AG04450 (cell line): ENCODE data around the gene NME9. TPM values are rescaled to one million over a fixed set of nuclear protein-coding genes. Genes with fewer than 3 reads are reported as not detected.

Experiments used
- CTCF ChIA-PET: fragments of 300-600, 350-600 bp; formaldehyde crosslinking; extraction: SDS; loops from one replicate; lab custom pipeline; 2022; ENCODE audit warnings: antibody characterized with exemption, inconsistent platforms; lab: Charles Lee
- POLR2A ChIA-PET: fragments of 350-600 bp; formaldehyde crosslinking; extraction: SDS; loops from one replicate; lab custom pipeline; 2021; ENCODE audit warnings: antibody characterized with exemption, inconsistent platforms; lab: Yijun Ruan, JAX
- DNase-seq: peaks from one replicate; pipeline ENCODE4 v3.0.0-alpha.2; 2011; ENCODE audit warnings: low read depth, low spot score
- H3K27ac ChIP-seq: one replicate; pipeline ENCODE4 v1.5.1; 2012; ENCODE audit warnings: low read depth, low read length, control low read depth
- H3K27me3 ChIP-seq: one replicate; pipeline ENCODE4 v1.6.0; 2012; ENCODE audit warnings: low read length; ENCODE audit not compliant: control insufficient read depth, insufficient read depth
- H3K4me3 ChIP-seq: 2 replicates; pipeline ENCODE4 v1.5.1; 2011; ENCODE audit warnings: mild to moderate bottlenecking, low read depth, low read length, control low read depth
- H3K9me3 ChIP-seq: 2 replicates; pipeline ENCODE4 v1.5.1; 2012; ENCODE audit warnings: low read length; ENCODE audit not compliant: control insufficient read depth, insufficient read depth
- CTCF ChIP-seq: IDR thresholded peaks from 2 replicates; pipeline ENCODE4 v1.5.1; 2011; ENCODE audit warnings: low read depth, low read length, control low read depth, inconsistent platforms
- polyA plus RNA-seq: library from polyadenylated mRNA; depleted of rRNA; stranded (reverse); fragments of >200 nt; gene quantifications from 2 replicates; pipeline ENCODE4 v1.2.3, GENCODE V29; 2011

Gene NME9
- polyA plus RNA-seq, 1 experiment, result 0.19 TPM

GRCh38 chr3:138310494-138310893 lies 19.2 kb downstream of the NME9 start:
- Histone ChIP-seq H3K9me3 (peaks cover 15% of the 10 kb centered on the region), H3K4me3 (no peak overlapping the region), H3K27ac (no peak overlapping the region), H3K27me3 (peaks cover 12% of the 10 kb centered on the region)
- no peak for TF ChIP-seq CTCF
- POLR2A ChIA-PET, result no interaction called here
- CTCF ChIA-PET, result no interaction called here
- no peak for DNase-seq

GRCh38 chr3:138308783-138309182 lies 20.9 kb downstream of the NME9 start:
- peaks cover 12% of the 10 kb centered on the region for H3K27me3 ChIP-seq
- peaks cover 15% of the 10 kb centered on the region for H3K9me3 ChIP-seq
- TF ChIP-seq CTCF, result no peak
- no peak overlapping the region for H3K4me3 ChIP-seq
- ChIA-PET POLR2A (no interaction called here), CTCF (no interaction called here)
- no peak overlapping the region for H3K27ac ChIP-seq
- DNase-seq, result no peak

GRCh38 chr3:138307899-138308298 lies 21.8 kb downstream of the NME9 start:
- Histone ChIP-seq H3K27ac (no peak overlapping the region), H3K9me3 (peaks cover 15% of the 10 kb centered on the region), H3K27me3 (peaks cover 10% of the 10 kb centered on the region), H3K4me3 (no peak overlapping the region)
- ChIA-PET CTCF (no interaction called here), POLR2A (no interaction called here)
- DNase-seq, result no peak
- no peak for TF ChIP-seq CTCF

- Histone ChIP-seq H3K27ac (no peak overlapping the region), H3K9me3 (peaks cover 3% of the 10 kb centered on the region; the same call in 1 of the 2 replicates), H3K4me3 (no peak overlapping the region), H3K27me3 (no peaks in the 10 kb centered on the region)
- CTCF ChIA-PET, result no interaction called here
- no peak for TF ChIP-seq CTCF
- no peak for DNase-seq
- POLR2A ChIA-PET, result no interaction called here
Measured at GRCh38 chr3:138303474-138303873, 26.2 kb downstream of the NME9 start.

- no peak for TF ChIP-seq CTCF
- no peak for DNase-seq
- no peak overlapping the region for H3K27ac ChIP-seq
- CTCF ChIA-PET, result interaction anchor here (0.6 kb wide), 1 partner anchor 14 kb away, joined by 3 read pairs; no protein-coding TSS in a partner anchor
- POLR2A ChIA-PET, result no interaction called here
- H3K4me3 ChIP-seq, result no peak overlapping the region
- no peaks in the 10 kb centered on the region for H3K27me3 ChIP-seq
- H3K9me3 ChIP-seq, result no peaks in the 10 kb centered on the region
Measured at GRCh38 chr3:138300647-138301046, 29.0 kb downstream of the NME9 start.
